H1 (cell line): Measurements from ENCODE around the gene NLRP8. TPM values are rescaled to one million over a fixed set of nuclear protein-coding genes. Genes with fewer than 3 reads are reported as not detected.

Experiments
- polyA plus RNA-seq, 7 experiments: library from polyadenylated mRNA; depleted of rRNA in 3 of 7; stranded (reverse) in 5 of 7; unstranded in 2 of 7; fragments of >200 nt in 5 of 7; fragments of 200-250 nt in 2 of 7; gene quantifications; 1 replicate in 5 of 7; 2 replicates in 1 of 7; 4 replicates in 1 of 7; pipeline versions ENCODE4 v1.2.1 to v1.2.3, GENCODE V29; 2011 to 2013; ENCODE audit warnings: missing spikeins in 2 of 7, mixed read lengths in 2 of 7
- total RNA-seq: library from RNA; stranded (reverse); fragmentation: NEBNext Ultra II Directional; extraction: Animal tissue kit (Norgen Biotek cat#: 25700); gene quantifications from 2 replicates; pipeline ENCODE4 v1.2.1, GENCODE V29; 2021
- TF ChIP-seq, protein P1 (sequence below): fragments of 300-600 bp; sonication (generic); IDR thresholded peaks from 2 replicates; pipeline ENCODE4 v1.7.1; 2012; ENCODE audit warnings: low read length, moderate library complexity, mild to moderate bottlenecking, inconsistent platforms; ENCODE audit not compliant: insufficient replicate concordance

NLRP8 gene
- total and polyA plus RNA-seq, 2 of the 8 experiments (the other 6 are each of a cell fraction or from before 2014, with no cell fraction given) = not detected

DNA sequence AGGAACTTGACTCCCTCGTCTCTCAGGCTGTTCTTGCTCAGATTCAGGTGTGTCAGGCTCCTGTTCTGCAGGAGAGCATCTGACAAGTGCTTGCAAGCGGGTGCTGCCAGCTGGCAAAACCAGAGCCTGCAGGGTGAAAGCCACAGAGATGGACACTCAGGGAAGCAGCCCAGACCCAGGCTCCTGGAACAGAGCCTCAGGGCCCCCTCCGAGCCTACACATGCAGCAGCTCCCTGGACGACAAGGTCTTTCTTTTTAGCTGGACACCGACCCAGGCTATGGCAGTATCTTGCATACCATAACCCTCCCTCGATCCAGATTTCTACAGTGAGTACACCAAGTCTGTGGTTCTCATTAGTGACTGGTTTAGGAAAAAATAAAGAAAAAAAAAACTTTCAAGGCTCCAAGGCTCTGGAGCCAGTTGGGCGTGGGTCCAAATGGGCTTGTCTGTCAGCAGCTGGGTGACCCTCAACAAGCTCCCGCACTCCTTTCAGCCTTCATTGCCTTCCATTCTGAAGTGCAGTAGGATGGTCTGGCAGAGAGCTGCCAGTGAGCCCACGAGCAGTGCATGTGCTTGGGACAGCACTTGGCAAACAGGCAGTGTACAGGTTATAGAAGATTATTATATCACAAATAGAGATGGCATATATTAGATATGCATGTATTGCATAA, 45.4 kb upstream of the NLRP8 start (continued):
- TF ChIP-seq, protein P1, sequence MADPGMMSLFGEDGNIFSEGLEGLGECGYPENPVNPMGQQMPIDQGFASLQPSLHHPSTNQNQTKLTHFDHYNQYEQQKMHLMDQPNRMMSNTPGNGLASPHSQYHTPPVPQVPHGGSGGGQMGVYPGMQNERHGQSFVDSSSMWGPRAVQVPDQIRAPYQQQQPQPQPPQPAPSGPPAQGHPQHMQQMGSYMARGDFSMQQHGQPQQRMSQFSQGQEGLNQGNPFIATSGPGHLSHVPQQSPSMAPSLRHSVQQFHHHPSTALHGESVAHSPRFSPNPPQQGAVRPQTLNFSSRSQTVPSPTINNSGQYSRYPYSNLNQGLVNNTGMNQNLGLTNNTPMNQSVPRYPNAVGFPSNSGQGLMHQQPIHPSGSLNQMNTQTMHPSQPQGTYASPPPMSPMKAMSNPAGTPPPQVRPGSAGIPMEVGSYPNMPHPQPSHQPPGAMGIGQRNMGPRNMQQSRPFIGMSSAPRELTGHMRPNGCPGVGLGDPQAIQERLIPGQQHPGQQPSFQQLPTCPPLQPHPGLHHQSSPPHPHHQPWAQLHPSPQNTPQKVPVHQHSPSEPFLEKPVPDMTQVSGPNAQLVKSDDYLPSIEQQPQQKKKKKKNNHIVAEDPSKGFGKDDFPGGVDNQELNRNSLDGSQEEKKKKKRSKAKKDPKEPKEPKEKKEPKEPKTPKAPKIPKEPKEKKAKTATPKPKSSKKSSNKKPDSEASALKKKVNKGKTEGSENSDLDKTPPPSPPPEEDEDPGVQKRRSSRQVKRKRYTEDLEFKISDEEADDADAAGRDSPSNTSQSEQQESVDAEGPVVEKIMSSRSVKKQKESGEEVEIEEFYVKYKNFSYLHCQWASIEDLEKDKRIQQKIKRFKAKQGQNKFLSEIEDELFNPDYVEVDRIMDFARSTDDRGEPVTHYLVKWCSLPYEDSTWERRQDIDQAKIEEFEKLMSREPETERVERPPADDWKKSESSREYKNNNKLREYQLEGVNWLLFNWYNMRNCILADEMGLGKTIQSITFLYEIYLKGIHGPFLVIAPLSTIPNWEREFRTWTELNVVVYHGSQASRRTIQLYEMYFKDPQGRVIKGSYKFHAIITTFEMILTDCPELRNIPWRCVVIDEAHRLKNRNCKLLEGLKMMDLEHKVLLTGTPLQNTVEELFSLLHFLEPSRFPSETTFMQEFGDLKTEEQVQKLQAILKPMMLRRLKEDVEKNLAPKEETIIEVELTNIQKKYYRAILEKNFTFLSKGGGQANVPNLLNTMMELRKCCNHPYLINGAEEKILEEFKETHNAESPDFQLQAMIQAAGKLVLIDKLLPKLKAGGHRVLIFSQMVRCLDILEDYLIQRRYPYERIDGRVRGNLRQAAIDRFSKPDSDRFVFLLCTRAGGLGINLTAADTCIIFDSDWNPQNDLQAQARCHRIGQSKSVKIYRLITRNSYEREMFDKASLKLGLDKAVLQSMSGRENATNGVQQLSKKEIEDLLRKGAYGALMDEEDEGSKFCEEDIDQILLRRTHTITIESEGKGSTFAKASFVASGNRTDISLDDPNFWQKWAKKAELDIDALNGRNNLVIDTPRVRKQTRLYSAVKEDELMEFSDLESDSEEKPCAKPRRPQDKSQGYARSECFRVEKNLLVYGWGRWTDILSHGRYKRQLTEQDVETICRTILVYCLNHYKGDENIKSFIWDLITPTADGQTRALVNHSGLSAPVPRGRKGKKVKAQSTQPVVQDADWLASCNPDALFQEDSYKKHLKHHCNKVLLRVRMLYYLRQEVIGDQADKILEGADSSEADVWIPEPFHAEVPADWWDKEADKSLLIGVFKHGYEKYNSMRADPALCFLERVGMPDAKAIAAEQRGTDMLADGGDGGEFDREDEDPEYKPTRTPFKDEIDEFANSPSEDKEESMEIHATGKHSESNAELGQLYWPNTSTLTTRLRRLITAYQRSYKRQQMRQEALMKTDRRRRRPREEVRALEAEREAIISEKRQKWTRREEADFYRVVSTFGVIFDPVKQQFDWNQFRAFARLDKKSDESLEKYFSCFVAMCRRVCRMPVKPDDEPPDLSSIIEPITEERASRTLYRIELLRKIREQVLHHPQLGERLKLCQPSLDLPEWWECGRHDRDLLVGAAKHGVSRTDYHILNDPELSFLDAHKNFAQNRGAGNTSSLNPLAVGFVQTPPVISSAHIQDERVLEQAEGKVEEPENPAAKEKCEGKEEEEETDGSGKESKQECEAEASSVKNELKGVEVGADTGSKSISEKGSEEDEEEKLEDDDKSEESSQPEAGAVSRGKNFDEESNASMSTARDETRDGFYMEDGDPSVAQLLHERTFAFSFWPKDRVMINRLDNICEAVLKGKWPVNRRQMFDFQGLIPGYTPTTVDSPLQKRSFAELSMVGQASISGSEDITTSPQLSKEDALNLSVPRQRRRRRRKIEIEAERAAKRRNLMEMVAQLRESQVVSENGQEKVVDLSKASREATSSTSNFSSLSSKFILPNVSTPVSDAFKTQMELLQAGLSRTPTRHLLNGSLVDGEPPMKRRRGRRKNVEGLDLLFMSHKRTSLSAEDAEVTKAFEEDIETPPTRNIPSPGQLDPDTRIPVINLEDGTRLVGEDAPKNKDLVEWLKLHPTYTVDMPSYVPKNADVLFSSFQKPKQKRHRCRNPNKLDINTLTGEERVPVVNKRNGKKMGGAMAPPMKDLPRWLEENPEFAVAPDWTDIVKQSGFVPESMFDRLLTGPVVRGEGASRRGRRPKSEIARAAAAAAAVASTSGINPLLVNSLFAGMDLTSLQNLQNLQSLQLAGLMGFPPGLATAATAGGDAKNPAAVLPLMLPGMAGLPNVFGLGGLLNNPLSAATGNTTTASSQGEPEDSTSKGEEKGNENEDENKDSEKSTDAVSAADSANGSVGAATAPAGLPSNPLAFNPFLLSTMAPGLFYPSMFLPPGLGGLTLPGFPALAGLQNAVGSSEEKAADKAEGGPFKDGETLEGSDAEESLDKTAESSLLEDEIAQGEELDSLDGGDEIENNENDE = no peak
